ENCODE measurements around the gene RNF214. TPM values are rescaled to one million over a fixed set of nuclear protein-coding genes. Genes with fewer than 3 reads are reported as not detected.
"Not testable (repeated sequence)": the region's sequence is repeated elsewhere in the genome, so short reads cannot be mapped to it uniquely, and the experiment has no call there.

RNF214 gene
- total RNA-seq, result 22.7 and 25.8 TPM in 2 replicates

DNA sequence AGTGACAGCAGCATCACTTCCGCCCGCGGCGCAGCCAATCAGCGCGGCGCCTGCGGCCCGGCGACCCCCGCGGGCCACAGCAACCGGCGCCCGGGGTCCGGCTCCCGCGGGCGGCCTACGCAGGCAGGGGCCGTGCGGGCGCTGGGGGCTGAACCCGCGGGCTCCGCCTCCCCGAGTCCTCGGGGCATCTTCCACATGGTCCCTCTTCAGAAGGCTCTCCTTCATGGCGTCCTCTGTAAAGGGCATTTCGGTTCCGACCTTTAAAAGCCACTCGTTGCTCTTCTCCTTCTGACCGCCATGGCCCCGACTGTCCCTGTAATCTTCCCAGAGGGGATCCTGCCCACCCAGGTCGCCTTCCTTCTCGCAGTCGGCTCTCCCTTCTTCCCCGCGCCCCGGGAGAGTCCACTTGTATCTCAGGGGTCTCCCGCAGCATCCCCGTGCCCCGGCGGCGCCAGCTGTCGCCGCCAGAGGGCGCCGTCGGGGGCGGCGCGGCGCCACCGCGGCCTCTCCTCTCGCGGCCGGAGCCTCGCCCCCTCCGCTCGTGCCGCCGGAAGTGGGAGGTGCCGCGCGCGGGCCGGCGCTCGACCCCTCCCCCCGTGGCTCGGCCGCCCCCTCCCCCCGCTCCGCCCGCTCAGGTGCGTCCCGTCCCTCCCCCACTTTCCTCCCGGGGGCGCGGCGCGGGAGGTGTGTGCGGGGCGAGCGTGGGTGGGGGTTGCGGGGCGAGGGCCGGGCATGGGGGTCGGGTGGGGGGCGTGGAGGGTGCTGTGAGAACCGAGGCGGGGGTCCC lies at the start of gene RNF214:
TSS of gene RNF214 (plus strand) at position 580 of the 787 bp plus-strand sequence. CDS start 1,602 bp downstream, outside the sequence.
- Mint-ChIP-seq H3K4me1 (ENCODE audit: low read depth) (peaks cover 31% of the 10 kb centered on the region), H3K27me3 (ENCODE audit: low read depth) (no peaks in the 10 kb centered on the region), H3K27ac (peak within 1 kb of the TSS; percentile 100), H3K9me3 (no peaks in the 10 kb centered on the region), H3K4me3 (ENCODE audit: low read depth) (peak within 1 kb of the TSS; percentile 98), H3K36me3 (ENCODE audit: low read depth) (peaks cover 35% of the 10 kb centered on the region)
- intact Hi-C loops (cut with micrococcal nuclease), result loop anchor here (2.0 to 5.0 kb wide), 4 partner anchors 380 to 585 kb away; partner anchors contain the start of genes BUD13 and ZPR1
- DNase-seq (ENCODE audit: low spot score), result peak; percentile 68

DNA sequence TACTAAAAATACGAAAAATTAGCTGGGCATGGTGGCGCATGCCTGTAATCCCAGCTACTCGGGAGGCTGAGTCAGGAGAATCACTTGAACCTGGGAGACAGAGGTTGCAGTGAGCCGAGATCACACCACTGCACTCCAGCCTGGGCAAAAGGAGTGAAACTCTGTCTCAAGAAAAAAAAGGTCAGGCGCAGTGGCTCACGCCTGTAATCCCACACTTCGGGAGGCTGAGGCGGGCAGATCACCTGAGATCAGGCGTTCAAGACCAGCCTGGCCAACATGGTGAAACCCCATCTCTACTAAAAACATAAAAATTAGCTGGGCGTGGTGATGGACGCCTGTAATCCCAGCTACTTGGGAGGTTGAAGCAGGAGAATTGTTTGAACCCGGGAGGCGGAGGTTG lies 49.3 kb upstream of the RNF214 start:
- H3K9me3 Mint-ChIP-seq; H3K27me3 Mint-ChIP-seq (ENCODE audit: low read depth); intact Hi-C loops (cut with micrococcal nuclease); H3K36me3 Mint-ChIP-seq (ENCODE audit: low read depth); H3K27ac Mint-ChIP-seq; DNase-seq (ENCODE audit: low spot score); H3K4me3 Mint-ChIP-seq (ENCODE audit: low read depth): not testable (repeated sequence)
- H3K4me1 Mint-ChIP-seq (ENCODE audit: low read depth), result peaks cover 19% of the 10 kb centered on the region

DNA sequence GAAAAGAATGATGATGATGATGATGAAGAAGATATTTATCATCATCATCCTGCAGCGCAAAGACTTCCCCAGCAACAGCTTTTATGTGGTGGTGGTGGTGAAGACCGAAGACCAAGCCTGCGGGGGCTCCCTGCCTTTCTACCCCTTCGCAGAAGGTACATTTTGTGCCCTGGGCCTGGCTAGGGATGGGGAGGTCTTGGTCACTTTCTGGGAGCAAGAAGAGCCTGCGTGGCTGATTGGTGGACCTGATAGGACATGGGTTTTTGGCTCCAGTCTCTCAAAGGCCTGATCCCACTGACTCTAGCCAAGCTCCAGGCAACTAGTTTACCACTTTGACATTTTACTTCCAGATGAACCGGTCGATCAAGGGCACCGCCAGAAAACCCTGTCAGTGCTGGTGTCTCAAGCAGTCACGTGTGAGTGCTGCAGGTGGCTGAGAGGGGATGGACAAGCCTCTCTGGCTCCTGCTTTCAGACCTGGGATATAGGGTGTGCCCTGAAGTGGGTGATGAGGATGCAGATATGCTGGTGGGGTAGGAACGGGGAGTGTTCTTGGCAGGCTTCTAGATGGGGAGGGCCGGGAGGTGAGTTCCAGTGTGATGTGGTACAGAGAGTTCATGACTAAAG lies 48.6 kb upstream of the RNF214 start:
- H3K4me3 Mint-ChIP-seq (ENCODE audit: low read depth), result no peak overlapping the region

DNA sequence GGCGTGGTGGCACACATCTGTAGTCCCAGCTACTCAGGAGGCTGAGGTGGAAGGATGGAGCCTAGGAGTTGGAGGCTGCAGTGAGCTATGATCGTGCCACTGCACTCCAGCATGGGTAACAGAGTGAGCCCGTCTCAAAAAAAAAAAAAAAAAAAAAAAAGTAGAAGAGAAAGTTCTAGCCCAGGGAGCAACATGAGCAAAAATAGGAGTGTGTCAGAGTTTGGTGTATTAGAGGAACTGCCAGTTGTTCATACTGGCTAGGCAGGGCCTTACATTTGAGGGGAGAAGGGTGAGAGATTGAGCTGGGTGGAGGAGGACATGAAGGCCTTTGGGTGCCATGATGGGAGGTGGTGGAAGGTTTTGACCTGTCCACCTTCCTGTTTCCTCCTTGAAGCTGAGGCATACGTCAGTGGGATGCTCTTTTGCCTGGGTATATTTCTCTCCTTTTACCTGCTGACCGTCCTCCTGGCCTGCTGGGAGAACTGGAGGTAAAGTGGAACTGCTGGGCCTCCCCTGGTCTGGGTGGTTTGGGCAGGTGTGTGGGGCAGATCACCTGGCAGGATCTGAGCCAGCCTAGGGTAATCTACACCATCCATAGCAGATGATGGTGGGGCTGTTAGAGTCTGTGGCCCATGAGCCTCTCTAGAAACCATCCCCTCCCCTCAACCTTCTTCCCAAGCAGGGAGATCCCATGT lies 46.6 kb upstream of the RNF214 start:
- peaks cover 4% of the 10 kb centered on the region for H3K36me3 Mint-ChIP-seq (ENCODE audit: low read depth)
- DNase-seq (ENCODE audit: low spot score), result no peak
- no peaks in the 10 kb centered on the region for H3K27me3 Mint-ChIP-seq (ENCODE audit: low read depth)
- peaks cover 3% of the 10 kb centered on the region for H3K4me1 Mint-ChIP-seq (ENCODE audit: low read depth)
- H3K9me3 Mint-ChIP-seq, result no peaks in the 10 kb centered on the region
- intact Hi-C loops (cut with micrococcal nuclease), result no loop called here
- no peak overlapping the region for H3K4me3 Mint-ChIP-seq (ENCODE audit: low read depth)
- no peak overlapping the region for H3K27ac Mint-ChIP-seq

More for the DNA sequence above, 48.6 kb upstream of the RNF214 start:
- no peaks in the 10 kb centered on the region for H3K9me3 Mint-ChIP-seq
- intact Hi-C loops (cut with micrococcal nuclease), result no loop called here
- H3K27ac Mint-ChIP-seq, result no peak overlapping the region
- peaks cover 4% of the 10 kb centered on the region for H3K36me3 Mint-ChIP-seq (ENCODE audit: low read depth)
- peaks cover 16% of the 10 kb centered on the region for H3K4me1 Mint-ChIP-seq (ENCODE audit: low read depth)
- no peaks in the 10 kb centered on the region for H3K27me3 Mint-ChIP-seq (ENCODE audit: low read depth)
- DNase-seq (ENCODE audit: low spot score), result no peak

DNA sequence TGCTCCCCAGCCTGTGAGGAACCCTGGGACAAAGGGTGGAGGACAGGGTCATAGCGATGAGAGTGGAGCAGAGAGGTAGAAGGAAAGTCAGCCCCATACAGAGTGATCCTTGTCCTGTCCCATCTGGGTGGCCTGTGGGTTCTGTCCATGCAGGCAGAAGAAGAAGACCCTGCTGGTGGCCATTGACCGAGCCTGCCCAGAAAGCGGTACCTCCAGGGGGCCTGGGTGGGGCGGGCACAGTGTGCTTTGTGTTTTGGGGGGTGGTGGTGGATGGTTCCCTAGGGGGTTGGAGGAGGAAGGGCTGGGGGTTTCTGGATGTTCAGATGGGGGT lies 46.1 kb upstream of the RNF214 start:
- Mint-ChIP-seq H3K9me3 (no peaks in the 10 kb centered on the region), H3K4me3 (ENCODE audit: low read depth) (no peak overlapping the region), H3K27me3 (ENCODE audit: low read depth) (no peaks in the 10 kb centered on the region), H3K27ac (no peak overlapping the region), H3K36me3 (ENCODE audit: low read depth) (peaks cover 4% of the 10 kb centered on the region), H3K4me1 (ENCODE audit: low read depth) (no peaks in the 10 kb centered on the region)
- no peak for DNase-seq (ENCODE audit: low spot score)
- intact Hi-C loops (cut with micrococcal nuclease), result no loop called here

DNA sequence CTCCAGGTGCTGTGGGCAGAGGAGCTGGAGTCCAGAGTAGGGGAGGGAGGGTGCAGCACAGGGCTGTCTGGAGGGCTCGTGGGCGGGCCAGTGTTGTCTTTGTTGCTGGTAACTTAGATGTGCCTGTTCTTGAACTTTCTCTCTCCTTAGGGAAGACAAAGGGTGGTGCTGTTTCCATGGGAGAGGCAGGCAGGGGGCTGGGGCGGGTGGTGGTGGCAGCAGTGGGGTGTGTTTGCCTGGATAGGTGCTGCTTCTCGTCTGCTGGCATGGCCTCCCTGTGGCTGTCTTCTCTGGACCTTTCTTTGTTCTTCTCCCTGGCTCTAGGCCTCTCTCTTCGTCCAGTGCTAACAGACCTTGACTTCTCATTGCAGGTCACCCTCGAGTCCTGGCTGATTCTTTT lies 45.5 kb upstream of the RNF214 start:
- DNase-seq (ENCODE audit: low spot score), result no peak
- Mint-ChIP-seq H3K27ac (no peak overlapping the region), H3K27me3 (ENCODE audit: low read depth) (no peaks in the 10 kb centered on the region), H3K4me3 (ENCODE audit: low read depth) (no peak overlapping the region), H3K4me1 (ENCODE audit: low read depth) (no peaks in the 10 kb centered on the region), H3K36me3 (ENCODE audit: low read depth) (peaks cover 4% of the 10 kb centered on the region), H3K9me3 (no peaks in the 10 kb centered on the region)
- intact Hi-C loops (cut with micrococcal nuclease), result no loop called here

DNA sequence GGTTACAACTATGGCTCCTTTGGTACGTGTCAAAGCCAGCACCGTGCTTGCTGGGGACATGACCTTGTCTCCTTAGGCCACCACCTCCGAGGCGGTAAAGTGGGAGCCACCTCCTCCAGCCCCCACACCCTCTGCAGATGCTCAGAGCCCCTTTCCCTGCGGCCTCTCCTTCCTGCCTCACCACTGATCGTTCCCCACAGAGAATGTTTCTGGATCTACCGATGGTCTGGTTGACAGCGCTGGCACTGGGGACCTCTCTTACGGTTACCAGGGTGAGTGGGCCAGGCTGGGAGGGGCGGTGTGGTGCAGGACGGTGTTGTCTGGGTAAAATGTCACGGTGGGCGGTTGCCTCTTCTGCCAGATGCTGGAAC lies 45.1 kb upstream of the RNF214 start:
- H3K4me1 Mint-ChIP-seq (ENCODE audit: low read depth), result no peaks in the 10 kb centered on the region
- peaks cover 4% of the 10 kb centered on the region for H3K36me3 Mint-ChIP-seq (ENCODE audit: low read depth)
- no peak overlapping the region for H3K4me3 Mint-ChIP-seq (ENCODE audit: low read depth)
- H3K27ac Mint-ChIP-seq, result no peak overlapping the region
- no peak for DNase-seq (ENCODE audit: low spot score)
- no peaks in the 10 kb centered on the region for H3K27me3 Mint-ChIP-seq (ENCODE audit: low read depth)
- no peaks in the 10 kb centered on the region for H3K9me3 Mint-ChIP-seq
- intact Hi-C loops (cut with micrococcal nuclease), result no loop called here

DNA sequence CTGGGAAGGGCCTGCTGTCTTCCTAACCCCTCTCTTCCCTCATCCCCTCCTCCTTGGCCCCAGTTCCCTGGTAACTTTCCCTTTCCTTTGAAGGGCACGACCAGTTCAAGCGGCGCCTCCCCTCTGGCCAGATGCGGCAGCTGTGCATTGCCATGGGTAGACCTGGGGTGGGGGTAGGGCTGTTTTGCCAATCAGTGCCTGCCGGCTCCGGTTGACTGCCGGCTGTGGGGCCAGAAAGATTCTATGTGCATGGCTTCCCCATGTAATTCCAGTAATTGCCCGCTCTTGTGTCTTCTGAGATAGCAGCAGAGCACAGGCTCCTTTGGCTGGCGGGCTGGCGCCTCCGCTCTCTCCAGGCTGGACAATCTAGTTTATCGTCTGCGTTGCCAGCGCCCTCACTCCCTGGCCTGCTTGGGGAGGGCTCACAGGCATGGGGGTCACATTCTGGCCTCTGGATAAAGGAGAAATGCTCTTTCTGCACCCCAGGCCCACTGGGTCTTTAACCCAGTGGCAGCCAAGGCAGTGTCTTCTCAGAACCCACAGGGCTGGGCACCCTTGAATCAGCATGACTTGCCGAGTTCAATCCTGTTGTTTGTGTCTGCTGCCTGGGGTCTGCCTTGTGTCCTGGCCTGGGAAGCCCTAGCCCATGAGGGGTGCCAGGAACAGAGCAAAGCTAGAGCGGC lies 44.5 kb upstream of the RNF214 start:
- Mint-ChIP-seq H3K27ac (no peak overlapping the region), H3K36me3 (ENCODE audit: low read depth) (peaks cover under 1% of the 10 kb centered on the region), H3K4me1 (ENCODE audit: low read depth) (no peaks in the 10 kb centered on the region), H3K27me3 (ENCODE audit: low read depth) (no peaks in the 10 kb centered on the region), H3K4me3 (ENCODE audit: low read depth) (no peak overlapping the region), H3K9me3 (no peaks in the 10 kb centered on the region)
- intact Hi-C loops (cut with micrococcal nuclease), result no loop called here
- no peak for DNase-seq (ENCODE audit: low spot score)

DNA sequence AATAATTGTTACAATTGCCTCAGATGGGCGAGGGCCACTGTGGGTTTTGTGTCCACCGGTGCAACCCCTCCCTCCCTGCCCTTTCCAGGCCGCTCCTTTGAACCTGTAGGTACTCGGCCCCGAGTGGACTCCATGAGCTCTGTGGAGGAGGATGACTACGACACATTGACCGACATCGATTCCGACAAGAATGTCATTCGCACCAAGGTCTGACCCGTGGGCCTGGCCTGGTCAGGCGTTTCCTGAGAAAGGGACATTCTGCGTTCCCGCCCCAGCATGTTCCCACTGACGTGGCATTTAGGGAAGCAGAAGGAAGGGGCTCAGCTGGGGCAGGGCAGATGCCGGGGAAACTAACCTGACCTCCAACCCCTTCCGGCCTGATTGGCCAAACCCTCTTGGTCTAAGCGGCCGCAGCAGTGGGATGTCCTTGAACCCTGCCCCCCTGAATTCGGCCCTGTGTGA lies 43.8 kb upstream of the RNF214 start:
- Mint-ChIP-seq H3K27ac (no peak overlapping the region), H3K27me3 (ENCODE audit: low read depth) (no peaks in the 10 kb centered on the region), H3K9me3 (no peaks in the 10 kb centered on the region), H3K4me1 (ENCODE audit: low read depth) (no peaks in the 10 kb centered on the region), H3K4me3 (ENCODE audit: low read depth) (no peak overlapping the region), H3K36me3 (ENCODE audit: low read depth) (no peaks in the 10 kb centered on the region)
- intact Hi-C loops (cut with micrococcal nuclease), result no loop called here
- DNase-seq (ENCODE audit: low spot score), result no peak

DNA sequence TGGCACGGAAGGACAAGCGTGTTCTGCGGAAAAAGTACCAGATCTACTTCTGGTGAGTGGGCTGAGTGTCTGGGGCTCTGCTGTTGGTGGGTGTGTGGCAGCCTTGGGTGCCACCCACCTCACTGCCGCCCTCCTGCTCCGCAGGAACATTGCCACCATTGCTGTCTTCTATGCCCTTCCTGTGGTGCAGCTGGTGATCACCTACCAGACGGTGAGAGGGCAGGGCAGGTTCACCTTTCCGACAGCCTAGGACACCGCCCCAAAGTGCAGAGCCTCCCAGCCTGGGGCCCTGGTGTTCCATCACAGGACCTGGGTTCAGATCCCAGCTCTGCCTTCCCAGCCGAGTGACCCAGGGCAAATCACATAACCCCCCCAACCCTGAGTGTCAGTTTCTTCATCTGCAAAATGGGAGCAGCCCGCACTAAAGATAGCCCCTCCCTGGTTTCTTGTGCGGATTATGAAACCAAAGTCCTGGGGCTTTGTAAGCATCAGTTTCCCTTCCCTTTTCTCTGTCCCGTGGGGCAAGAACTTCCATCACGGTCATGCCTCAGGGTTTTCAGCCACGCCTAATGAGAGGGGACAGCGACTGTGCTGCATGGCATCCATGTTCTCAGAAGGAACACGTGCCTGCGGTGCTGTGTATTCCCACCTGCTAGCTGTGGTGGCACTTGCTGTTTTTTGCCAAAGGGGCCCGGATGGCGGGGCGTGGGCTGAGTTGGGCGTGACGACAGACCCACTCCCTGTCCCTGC lies 43.1 kb upstream of the RNF214 start:
- no peaks in the 10 kb centered on the region for H3K9me3 Mint-ChIP-seq
- H3K4me3 Mint-ChIP-seq (ENCODE audit: low read depth), result no peak overlapping the region
- H3K4me1 Mint-ChIP-seq (ENCODE audit: low read depth), result no peaks in the 10 kb centered on the region

DNA sequence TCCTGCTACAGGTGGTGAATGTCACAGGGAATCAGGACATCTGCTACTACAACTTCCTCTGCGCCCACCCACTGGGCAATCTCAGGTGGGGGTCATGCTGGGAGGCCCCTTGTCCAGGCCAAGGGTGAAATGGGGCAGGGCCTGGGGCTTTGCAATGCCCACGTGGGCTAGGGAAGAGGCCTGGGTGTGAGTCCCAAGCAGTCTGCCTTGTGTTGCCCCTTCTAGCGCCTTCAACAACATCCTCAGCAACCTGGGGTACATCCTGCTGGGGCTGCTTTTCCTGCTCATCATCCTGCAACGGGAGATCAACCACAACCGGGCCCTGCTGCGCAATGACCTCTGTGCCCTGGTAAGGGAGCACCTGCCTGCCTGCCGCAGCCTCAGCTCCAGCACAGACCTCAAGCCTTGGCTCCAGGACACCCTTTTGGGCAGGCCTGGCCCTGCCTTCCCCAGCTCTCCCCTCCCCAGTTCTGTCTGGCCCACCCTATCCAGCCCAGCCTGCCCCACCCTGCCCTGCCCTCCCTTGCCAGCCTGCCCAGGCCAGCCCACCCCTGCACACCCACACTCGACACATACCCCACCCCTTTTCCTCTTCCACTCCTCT lies 42.4 kb upstream of the RNF214 start:
- Mint-ChIP-seq H3K4me3 (ENCODE audit: low read depth) (no peak overlapping the region), H3K4me1 (ENCODE audit: low read depth) (no peaks in the 10 kb centered on the region), H3K27ac (no peak overlapping the region), H3K36me3 (ENCODE audit: low read depth) (no peaks in the 10 kb centered on the region), H3K9me3 (no peaks in the 10 kb centered on the region), H3K27me3 (ENCODE audit: low read depth) (no peaks in the 10 kb centered on the region)
- intact Hi-C loops (cut with micrococcal nuclease), result no loop called here
- DNase-seq (ENCODE audit: low spot score), result no peak

More for the DNA sequence above, 43.1 kb upstream of the RNF214 start:
- no peaks in the 10 kb centered on the region for H3K27me3 Mint-ChIP-seq (ENCODE audit: low read depth)
- intact Hi-C loops (cut with micrococcal nuclease), result no loop called here
- H3K36me3 Mint-ChIP-seq (ENCODE audit: low read depth), result no peaks in the 10 kb centered on the region
- no peak overlapping the region for H3K27ac Mint-ChIP-seq
- DNase-seq (ENCODE audit: low spot score), result no peak

Data from activated T-helper 2 cell treated with anti-CD3 and anti-CD28 coated beads, Interferon-gamma antibody, Interleukin-2, Interleukin-4, amounts not matched to agents 10 μg/mL and 5 μg/mL and 100 μg/mL, durations not matched to agents 14 hours and 24 hours and 36 hours (primary cell).